Ramos (cell line): ENCODE data around the gene TFAP2B.

Experiments
- in situ Hi-C: fragments of 300-500 bp; cut with MboI; formaldehyde crosslinking; loops from one replicate; pipeline ENCODE4 v1.14.3; 2022; ENCODE audit warnings: low sequenced_read_pairs; ENCODE audit not compliant: unreplicated experiment

The TFAP2B gene

GRCh38 chr6:50822078-50822476 lies 3.4 kb downstream of the TFAP2B start:
- in situ Hi-C loops, result loop anchor here (25.0 kb wide), 1 partner anchor 1190 kb away; no protein-coding TSS in a partner anchor

- in situ Hi-C loops, result loop anchor here (25.0 kb wide), 1 partner anchor 1189 kb away; no protein-coding TSS in a partner anchor
These were observed 4.6 kb downstream of the TFAP2B start for GRCh38 chr6:50823094-50823920.

GRCh38 chr6:50824552-50824951 lies 5.9 kb downstream of the TFAP2B start:
- in situ Hi-C loops, result loop anchor here (25.0 kb wide), 1 partner anchor 1188 kb away; no protein-coding TSS in a partner anchor

- in situ Hi-C loops, result no loop called here
These were observed 6.8 kb downstream of the TFAP2B start for GRCh38 chr6:50825375-50826036.

GRCh38 chr6:50826037-50826761 lies 7.5 kb downstream of the TFAP2B start:
- in situ Hi-C loops, result no loop called here

- in situ Hi-C loops, result no loop called here
These were observed 8.1 kb downstream of the TFAP2B start for GRCh38 chr6:50826803-50827202.

GRCh38 chr6:50829049-50829448 lies 10.4 kb downstream of the TFAP2B start:
- in situ Hi-C loops, result no loop called here

- in situ Hi-C loops, result no loop called here
These were observed 11.3 kb downstream of the TFAP2B start for GRCh38 chr6:50829898-50830444.

- in situ Hi-C loops, result no loop called here
These were observed 12.5 kb downstream of the TFAP2B start for GRCh38 chr6:50831186-50831585.

GRCh38 chr6:50832912-50833311 lies 14.2 kb downstream of the TFAP2B start:
- in situ Hi-C loops, result no loop called here

GRCh38 chr6:50834929-50835410 lies 16.3 kb downstream of the TFAP2B start:
- in situ Hi-C loops, result no loop called here

- in situ Hi-C loops, result no loop called here
These were observed 17.6 kb downstream of the TFAP2B start for GRCh38 chr6:50836231-50836630.

- in situ Hi-C loops, result no loop called here
These were observed 19.1 kb downstream of the TFAP2B start for GRCh38 chr6:50837589-50838445.

GRCh38 chr6:50840112-50840810 lies 21.6 kb downstream of the TFAP2B start:
- in situ Hi-C loops, result no loop called here

- in situ Hi-C loops, result no loop called here
These were observed 22.1 kb downstream of the TFAP2B start for GRCh38 chr6:50840811-50841192.

GRCh38 chr6:50842446-50842845 lies 23.8 kb downstream of the TFAP2B start:
- in situ Hi-C loops, result no loop called here

- in situ Hi-C loops, result no loop called here
These were observed 24.3 kb downstream of the TFAP2B start for GRCh38 chr6:50842861-50843384.

GRCh38 chr6:50843842-50844241 lies 25.2 kb downstream of the TFAP2B start:
- in situ Hi-C loops, result no loop called here
